SHP77 (cell line): ENCODE measurements around the gene SEPTIN6.

Source experiments
- DNase-seq, 2 experiments: peaks; one replicate each; lab custom pipeline; 2025; lab: John Stamatoyannopoulos, UW

Gene SEPTIN6

GRCh38 chrX:119647552-119648420 is 45.2 kb downstream of the SEPTIN6 start:
- no peak for DNase-seq

- no peak for DNase-seq
Measured at GRCh38 chrX:119647089-119647488, 45.9 kb downstream of the SEPTIN6 start.

- no peak for DNase-seq
Measured at GRCh38 chrX:119646515-119646914, 46.5 kb downstream of the SEPTIN6 start.

- DNase-seq: no peak
Measured at GRCh38 chrX:119643696-119644095, 49.3 kb downstream of the SEPTIN6 start.
